GM18520 (cell line): ENCODE measurements around the gene PDS5B.

Source experiments
- ATAC-seq: cut with Tn5 transposase; IDR thresholded peaks from one replicate; pipeline ENCODE4 v1.9.1; 2021; ENCODE audit not compliant: unreplicated experiment

PDS5B gene

GRCh38 chr13:32589471-32589870 lies 3.2 kb downstream of the PDS5B start:
- no peak for ATAC-seq

GRCh38 chr13:32590266-32590665 lies 4.0 kb downstream of the PDS5B start:
- no peak for ATAC-seq

- no peak for ATAC-seq
These were observed 5.8 kb downstream of the PDS5B start for GRCh38 chr13:32592082-32592481.

GRCh38 chr13:32594157-32594738 lies 8.0 kb downstream of the PDS5B start:
- ATAC-seq: no peak

GRCh38 chr13:32595306-32595705 lies 9.1 kb downstream of the PDS5B start:
- no peak for ATAC-seq

GRCh38 chr13:32600890-32601289 lies 14.6 kb downstream of the PDS5B start:
- no peak for ATAC-seq

- no peak for ATAC-seq
These were observed 23.2 kb downstream of the PDS5B start for GRCh38 chr13:32609428-32609827.

- ATAC-seq: no peak
These were observed 24.3 kb downstream of the PDS5B start for GRCh38 chr13:32610538-32610937.

GRCh38 chr13:32610977-32611376 lies 24.7 kb downstream of the PDS5B start:
- ATAC-seq: no peak

- ATAC-seq: no peak
These were observed 30.7 kb downstream of the PDS5B start for GRCh38 chr13:32616883-32617511.

GRCh38 chr13:32622827-32623226 lies 36.6 kb downstream of the PDS5B start:
- no peak for ATAC-seq

GRCh38 chr13:32624441-32624840 lies 38.2 kb downstream of the PDS5B start:
- ATAC-seq: no peak

GRCh38 chr13:32627793-32628192 lies 41.5 kb downstream of the PDS5B start:
- no peak for ATAC-seq

GRCh38 chr13:32629313-32629712 lies 43.1 kb downstream of the PDS5B start:
- ATAC-seq: no peak

GRCh38 chr13:32629866-32630265 lies 43.6 kb downstream of the PDS5B start:
- no peak for ATAC-seq

- ATAC-seq: no peak
These were observed 46.2 kb downstream of the PDS5B start for GRCh38 chr13:32632343-32632909.

GRCh38 chr13:32636711-32637110 lies 50.5 kb downstream of the PDS5B start:
- no peak for ATAC-seq

- no peak for ATAC-seq
These were observed 52.5 kb downstream of the PDS5B start for GRCh38 chr13:32638739-32639138.

- peak; percentile 44 for ATAC-seq
These were observed 53.4 kb downstream of the PDS5B start for GRCh38 chr13:32639502-32640105.

GRCh38 chr13:32642316-32642715 lies 56.1 kb downstream of the PDS5B start:
- no peak for ATAC-seq

- no peak for ATAC-seq
These were observed 56.6 kb downstream of the PDS5B start for GRCh38 chr13:32642858-32643257.

GRCh38 chr13:32645854-32646253 lies 59.6 kb downstream of the PDS5B start:
- no peak for ATAC-seq
